Loucy (cell line): ENCODE results near the gene GOLGA6L10.
"Not testable (repeated sequence)": the region's sequence is repeated elsewhere in the genome, so short reads cannot be mapped to it uniquely, and the experiment has no call there.

Experiments
- EZH2phosphoT487 ChIP-seq: fragments of 200-600 bp; IDR thresholded peaks from 2 replicates; pipeline ENCODE4 v1.6.1; 2018; ENCODE audit warnings: antibody characterized with exemption, mild to moderate bottlenecking, moderate library complexity, borderline replicate concordance
- TF ChIP-seq, protein P1 (sequence below): fragments of 200-600 bp; sonication (generic); conservative IDR thresholded peaks from 2 replicates; pipeline ENCODE4 v1.5.1; 2014; ENCODE audit warnings: mild to moderate bottlenecking, antibody characterized with exemption, low read length

DNA sequence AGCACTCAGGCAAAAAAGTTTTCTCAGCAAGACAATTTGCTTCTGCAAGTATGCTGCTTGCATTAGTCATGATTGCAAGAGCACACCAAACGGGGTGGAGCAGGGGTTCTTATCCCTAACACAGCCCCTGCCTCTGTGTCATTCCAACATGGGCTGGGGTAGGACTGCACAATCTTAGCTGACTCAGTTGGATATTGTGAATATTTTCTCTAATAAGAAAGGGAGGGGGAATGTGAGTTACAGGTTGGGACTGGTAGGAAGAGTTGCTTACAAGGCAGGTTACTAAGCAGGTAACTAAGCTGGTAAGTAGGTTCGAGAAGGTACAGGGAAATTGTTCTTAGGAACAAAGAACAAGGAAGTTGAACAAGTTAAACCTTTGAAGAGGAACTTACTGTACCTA, 24.4 kb upstream of the GOLGA6L10 start:
- TF ChIP-seq, protein P1, sequence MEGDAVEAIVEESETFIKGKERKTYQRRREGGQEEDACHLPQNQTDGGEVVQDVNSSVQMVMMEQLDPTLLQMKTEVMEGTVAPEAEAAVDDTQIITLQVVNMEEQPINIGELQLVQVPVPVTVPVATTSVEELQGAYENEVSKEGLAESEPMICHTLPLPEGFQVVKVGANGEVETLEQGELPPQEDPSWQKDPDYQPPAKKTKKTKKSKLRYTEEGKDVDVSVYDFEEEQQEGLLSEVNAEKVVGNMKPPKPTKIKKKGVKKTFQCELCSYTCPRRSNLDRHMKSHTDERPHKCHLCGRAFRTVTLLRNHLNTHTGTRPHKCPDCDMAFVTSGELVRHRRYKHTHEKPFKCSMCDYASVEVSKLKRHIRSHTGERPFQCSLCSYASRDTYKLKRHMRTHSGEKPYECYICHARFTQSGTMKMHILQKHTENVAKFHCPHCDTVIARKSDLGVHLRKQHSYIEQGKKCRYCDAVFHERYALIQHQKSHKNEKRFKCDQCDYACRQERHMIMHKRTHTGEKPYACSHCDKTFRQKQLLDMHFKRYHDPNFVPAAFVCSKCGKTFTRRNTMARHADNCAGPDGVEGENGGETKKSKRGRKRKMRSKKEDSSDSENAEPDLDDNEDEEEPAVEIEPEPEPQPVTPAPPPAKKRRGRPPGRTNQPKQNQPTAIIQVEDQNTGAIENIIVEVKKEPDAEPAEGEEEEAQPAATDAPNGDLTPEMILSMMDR, result not testable (repeated sequence)
- not testable (repeated sequence) for TF ChIP-seq EZH2phosphoT487
